ENCODE data around the gene RPP40. TPM values are rescaled to one million over a fixed set of nuclear protein-coding genes. Genes with fewer than 3 reads are reported as not detected.

RPP40 gene
- total RNA-seq, 1 experiment from 2014 or later = 15.9 TPM

DNA sequence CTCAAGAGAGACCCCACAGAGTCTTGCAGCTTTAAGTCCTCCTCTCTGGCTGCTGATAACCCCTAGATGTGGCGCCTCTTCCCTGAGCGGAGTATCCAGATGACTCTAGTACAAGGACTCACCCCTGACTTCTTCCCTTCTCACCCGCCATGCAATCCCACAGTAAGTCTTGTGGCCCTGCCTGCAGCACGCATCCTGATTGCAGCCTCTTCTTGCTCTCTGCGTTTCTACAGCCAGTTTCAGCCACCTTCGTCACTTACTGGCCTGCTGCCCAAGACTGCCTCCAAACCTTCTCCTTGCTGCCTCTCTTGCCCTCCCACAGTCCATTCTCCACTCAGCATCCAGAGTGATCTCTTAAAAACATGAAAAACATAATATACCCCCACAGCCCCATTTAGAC, 2.4 kb upstream of the RPP40 start:
- RAD21 ChIA-PET (ENCODE audit: low non-redundant PET in 1 of 2, low total read pairs in 2 of 2, uncharacterized antibody in 2 of 2, unreplicated experiment in 2 of 2) = no interaction called here
- H3K79me2 ChIP-seq (ENCODE audit: insufficient read depth, low read length) = no peaks in the 10 kb centered on the region; the same call in 1 of the 2 replicates
- no peak for TF ChIP-seq TCF7L2 (IDR thresholded peaks at IDR 0.05; ENCODE audit: borderline replicate concordance, extremely low read depth, insufficient read depth, insufficient read length)
- TF ChIP-seq SRF (IDR thresholded peaks at IDR 0.05; ENCODE audit: low read depth) = no peak
- no peak for TF ChIP-seq CBX3 (IDR thresholded peaks at IDR 0.05; ENCODE audit: low read depth)
- no peak for TF ChIP-seq ELF1 (IDR thresholded peaks at IDR 0.05; ENCODE audit: borderline replicate concordance, low read depth)
- no peak for TF ChIP-seq SP1 (IDR thresholded peaks at IDR 0.05; ENCODE audit: low read depth)
- no peak for TF ChIP-seq POLR2AphosphoS5 (IDR thresholded peaks at IDR 0.05; ENCODE audit: low read depth, low read length)
- no peak for TF ChIP-seq ZBTB33 (IDR thresholded peaks at IDR 0.05; ENCODE audit: extremely low read depth, insufficient replicate concordance, low read length)
- TF ChIP-seq RAD21 (IDR thresholded peaks at IDR 0.05; ENCODE audit: low read depth) = no peak
- no peak for TF ChIP-seq JUND (IDR thresholded peaks at IDR 0.05)
- no peak for TF ChIP-seq EZH2phosphoT487 (IDR thresholded peaks at IDR 0.05; ENCODE audit: borderline replicate concordance)
- TF ChIP-seq CTCF (IDR thresholded peaks at IDR 0.05 in 2 of 3, conservative IDR thresholded peaks at IDR 0.05 in 1 of 3; ENCODE audit: borderline replicate concordance in 1 of 3, insufficient read depth in 1 of 3, low read depth in 2 of 3, low read length in 2 of 3) = no peak
- TF ChIP-seq ZFX (IDR thresholded peaks at IDR 0.05) = no peak
- TF ChIP-seq MAX (IDR thresholded peaks at IDR 0.05) = no peak
- no peak for TF ChIP-seq EGR1 (IDR thresholded peaks at IDR 0.05; ENCODE audit: low read depth)
- no peak for TF ChIP-seq CEBPB (IDR thresholded peaks at IDR 0.05; ENCODE audit: low read depth)
- TF ChIP-seq REST (IDR thresholded peaks at IDR 0.05; ENCODE audit: low read depth) = no peak
- no peak overlapping the region for H2AFZ ChIP-seq (ENCODE audit: low read depth, low read length, poor library complexity, severe bottlenecking)
- no TSS peak for BruUV-seq (replicated peaks)
- peaks cover 2 to 5% of the 10 kb centered on the region in 2 experiments; a peak in 2 of 4 replicates for H3K36me3 ChIP-seq (ENCODE audit: control insufficient read depth in 1 of 2, insufficient read depth in 2 of 2, low read length in 2 of 2)
- POLR2A ChIA-PET = no interaction called here
- DNase-seq (ENCODE audit: low read depth, low spot score) = no peak
- CTCF ChIA-PET = no interaction called here
- no peaks in the 10 kb centered on the region for H4K20me1 ChIP-seq (ENCODE audit: insufficient read depth)
- H3K27me3 ChIP-seq (ENCODE audit: insufficient read depth, low read length) = no peaks in the 10 kb centered on the region
- ATAC-seq = no peak
- H3K9me2 ChIP-seq (ENCODE audit: insufficient read depth) = no peaks in the 10 kb centered on the region
- peaks cover 0 to 17% of the 10 kb centered on the region in 2 experiments; a peak in 2 of 4 replicates for H3K4me1 ChIP-seq (ENCODE audit: control insufficient read depth in 1 of 2, insufficient read depth in 2 of 2, low read length in 2 of 2)
- H3K9me3 ChIP-seq (ENCODE audit: control insufficient read depth in 1 of 2, insufficient read depth in 1 of 2, low read depth in 1 of 2, low read length in 2 of 2) = no peaks in the 10 kb centered on the region
- H3K4me2 ChIP-seq (ENCODE audit: low read length) = no peak overlapping the region
- H3K9ac ChIP-seq (ENCODE audit: low read length) = no peak overlapping the region
- intact Hi-C loops (cut with micrococcal nuclease) = no loop called here
- no peak overlapping the region for H3K4me3 ChIP-seq (replicated peaks in 1 of 2; ENCODE audit: low read depth in 1 of 2, low read length in 2 of 2)
- no peak overlapping the region for H3K27ac ChIP-seq (ENCODE audit: low read depth, low read length)
